GM15510 (cell line): Measurements from ENCODE around the gene TMEFF1.

Source experiments
- POLR2A ChIP-seq: IDR thresholded peaks from 3 replicates; pipeline ENCODE4 v1.6.1; 2011; ENCODE audit warnings: borderline replicate concordance; ENCODE audit not compliant: insufficient read length; ENCODE audit errors: extremely low read depth

The TMEFF1 gene

GRCh38 chr9:100591139-100591538 is 118.2 kb downstream of the TMEFF1 start:
- TF ChIP-seq POLR2A = no peak

GRCh38 chr9:100591639-100592412 is 118.9 kb downstream of the TMEFF1 start:
- TF ChIP-seq POLR2A = no peak

- no peak for TF ChIP-seq POLR2A
These were observed 122.6 kb downstream of the TMEFF1 start for GRCh38 chr9:100595391-100596199.

- no peak for TF ChIP-seq POLR2A
These were observed 124.3 kb downstream of the TMEFF1 start for GRCh38 chr9:100597236-100597635.

- TF ChIP-seq POLR2A = peak; percentile 59
These were observed 125.7 kb downstream of the TMEFF1 start for GRCh38 chr9:100598641-100599145.

GRCh38 chr9:100600521-100601079 is 127.7 kb downstream of the TMEFF1 start:
- TF ChIP-seq POLR2A = no peak

GRCh38 chr9:100601216-100601615 is 128.3 kb downstream of the TMEFF1 start:
- no peak for TF ChIP-seq POLR2A

GRCh38 chr9:100602342-100602801 is 129.4 kb downstream of the TMEFF1 start:
- TF ChIP-seq POLR2A = no peak

- no peak for TF ChIP-seq POLR2A
These were observed 132.5 kb downstream of the TMEFF1 start for GRCh38 chr9:100605405-100605804.

- TF ChIP-seq POLR2A = no peak
These were observed 146.2 kb downstream of the TMEFF1 start for GRCh38 chr9:100619194-100619593.

- no peak for TF ChIP-seq POLR2A
These were observed 146.7 kb downstream of the TMEFF1 start for GRCh38 chr9:100619665-100620064.

GRCh38 chr9:100623969-100624368 is 151.0 kb downstream of the TMEFF1 start:
- TF ChIP-seq POLR2A = no peak

GRCh38 chr9:100626949-100627348 is 154.0 kb downstream of the TMEFF1 start:
- TF ChIP-seq POLR2A = no peak
